Esophagus squamous epithelium (tissue), 5 donors: Measurements from ENCODE around the gene RGS8. TPM values are rescaled to one million over a fixed set of nuclear protein-coding genes. Genes with fewer than 3 reads are reported as not detected.

Source experiments
- DNase-seq: peaks from one replicate; lab custom pipeline; 2025; lab: John Stamatoyannopoulos, UW
- H3K27ac ChIP-seq, 4 donors: fragments of 200-600 bp; sonication (generic); one replicate each; pipeline ENCODE4 v1.5.1; 2016 to 2019; ENCODE audit warnings: mild to moderate bottlenecking in 1 of 4
- H3K27me3 ChIP-seq, 4 donors: fragments of 200-600 bp; sonication (generic); 1 replicate in 3 of 4; 2 replicates in 1 of 4; pipeline versions ENCODE4 v1.5.1 to v1.6.0; 2017 to 2021; ENCODE audit warnings: antibody characterized with exemption in 1 of 4
- H3K36me3 ChIP-seq, 3 donors: fragments of 200-600 bp; sonication (generic); one replicate each; pipeline ENCODE4 v1.5.1; 2016 to 2019
- H3K4me1 ChIP-seq, 3 donors: fragments of 200-600 bp; sonication (generic); one replicate each; pipeline ENCODE4 v1.5.1; 2017 to 2019
- H3K4me3 ChIP-seq, 4 donors: fragments of 200-600 bp; sonication (generic); 1 replicate in 3 of 4; 2 replicates in 1 of 4; pipeline ENCODE4 v1.5.1; 2016 to 2019; ENCODE audit warnings: mild to moderate bottlenecking in 2 of 4, moderate library complexity in 1 of 4
- H3K9me3 ChIP-seq, 3 donors: fragments of 200-600 bp; sonication (generic); one replicate each; pipeline ENCODE4 v1.5.1; 2016 to 2019
- CTCF ChIP-seq, 6 experiments: fragments of 450-650 bp in 4 of 6; fragments of 200-600 bp in 2 of 6; sonication (generic) in 2 of 6; IDR thresholded peaks; one replicate each; pipeline ENCODE4 v1.5.1; 2016 to 2019; ENCODE audit warnings: antibody characterized with exemption in 6 of 6, mild to moderate bottlenecking in 4 of 6, moderate library complexity in 4 of 6
- POLR2A ChIP-seq, 4 donors: fragments of 450-650 bp; IDR thresholded peaks; one replicate each; pipeline ENCODE4 v1.6.1; 2017; ENCODE audit warnings: antibody characterized with exemption in 4 of 4, mild to moderate bottlenecking in 4 of 4, moderate library complexity in 3 of 4
- WGBS, 2 donors: methylation state at CpG; one replicate each; pipeline ENCODE4 v1.1.5; 2018; 5-methylcytosine and 5-hydroxymethylcytosine counted together
- intact Hi-C: fragments of 100-400 bp; cut with DNase I; formaldehyde crosslinking; loops from one replicate; pipeline ENCODE4 v1.15.0; 2022
- total RNA-seq, 4 donors: library from RNA; depleted of rRNA; stranded (reverse); fragments of >200 nt; gene quantifications; one replicate each; pipeline ENCODE4 v1.1.0, GENCODE V29; 2016
- donor health status: DM: yes; HTN: yes; CAD: no.

Gene RGS8
- total RNA-seq, 4 donors from 2014 or later = not detected

DNA sequence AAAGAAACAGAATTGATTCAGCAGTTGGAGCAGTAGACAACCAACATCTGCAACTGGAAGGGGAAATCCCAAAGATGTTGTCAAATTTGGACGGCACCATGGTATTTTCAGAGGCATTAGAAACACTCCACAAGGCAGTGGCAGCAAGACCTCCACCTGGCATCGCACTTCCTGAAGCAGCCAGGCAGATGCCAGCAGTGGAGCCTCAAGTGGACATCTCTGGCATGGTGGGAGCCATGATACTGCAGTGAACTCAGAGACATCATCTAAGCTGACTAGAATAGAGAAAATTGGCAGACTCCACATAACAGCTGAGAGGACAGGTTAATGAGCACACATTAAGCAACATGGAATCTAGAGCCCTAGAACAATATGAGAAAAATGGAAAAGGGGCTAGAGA is 33.9 kb upstream of the RGS8 start:
- Histone ChIP-seq H3K9me3 (no peaks in the 10 kb centered on the region), H3K4me3 (no peak overlapping the region), H3K27ac (no peak overlapping the region), H3K4me1 (no peaks in the 10 kb centered on the region), H3K27me3 (no peaks in the 10 kb centered on the region), H3K36me3 (no peaks in the 10 kb centered on the region)
- TF ChIP-seq CTCF (IDR thresholded peaks at IDR 0.05) (no peak), POLR2A (IDR thresholded peaks at IDR 0.05) (no peak)
- 63 to 92% methylated on average over 2 of the region's 2 CpGs for WGBS, 2 donors
- DNase-seq = no peak
- intact Hi-C loops = no loop called here

- no peaks in the 10 kb centered on the region for H3K27me3 ChIP-seq
- TF ChIP-seq POLR2A (IDR thresholded peaks at IDR 0.05) (no peak), CTCF (IDR thresholded peaks at IDR 0.05) (no peak)
- 59 to 66% methylated on average over 4 of the region's 4 CpGs for WGBS, 2 donors
- no peak overlapping the region for H3K4me3 ChIP-seq
- H3K27ac ChIP-seq = no peak overlapping the region
- no peaks in the 10 kb centered on the region for H3K9me3 ChIP-seq
- no peak for DNase-seq
- no peaks in the 10 kb centered on the region for H3K36me3 ChIP-seq
- intact Hi-C loops = no loop called here
- no peaks in the 10 kb centered on the region for H3K4me1 ChIP-seq
These were observed 32.6 kb upstream of the RGS8 start for GRCh38 chr1:182716740-182717720.

- TF ChIP-seq CTCF (IDR thresholded peaks at IDR 0.05) (no peak), POLR2A (IDR thresholded peaks at IDR 0.05) (no peak)
- DNase-seq = no peak
- no peak overlapping the region for H3K27ac ChIP-seq
- no peaks in the 10 kb centered on the region for H3K36me3 ChIP-seq
- H3K4me3 ChIP-seq = no peak overlapping the region
- no peaks in the 10 kb centered on the region for H3K9me3 ChIP-seq
- no peaks in the 10 kb centered on the region for H3K27me3 ChIP-seq
- WGBS, 2 donors = 55 to 58% methylated on average over 2 of the region's 2 CpGs
- intact Hi-C loops = no loop called here
- H3K4me1 ChIP-seq = no peaks in the 10 kb centered on the region
These were observed 31.1 kb upstream of the RGS8 start for GRCh38 chr1:182715531-182715930.

GRCh38 chr1:182714546-182714945 is 30.2 kb upstream of the RGS8 start:
- Histone ChIP-seq H3K4me3 (no peak overlapping the region), H3K9me3 (no peaks in the 10 kb centered on the region), H3K27ac (no peak overlapping the region), H3K36me3 (no peaks in the 10 kb centered on the region), H3K27me3 (no peaks in the 10 kb centered on the region), H3K4me1 (no peaks in the 10 kb centered on the region)
- DNase-seq = no peak
- 60 to 85% methylated on average over 2 of the region's 2 CpGs for WGBS, 2 donors
- no peak for TF ChIP-seq CTCF (IDR thresholded peaks at IDR 0.05)
- TF ChIP-seq POLR2A (IDR thresholded peaks at IDR 0.05) = no peak
- intact Hi-C loops = no loop called here

GRCh38 chr1:182713939-182714338 is 29.6 kb upstream of the RGS8 start:
- no peaks in the 10 kb centered on the region for H3K4me1 ChIP-seq
- TF ChIP-seq POLR2A (IDR thresholded peaks at IDR 0.05) = no peak
- no peak for TF ChIP-seq CTCF (IDR thresholded peaks at IDR 0.05)
- no peak overlapping the region for H3K4me3 ChIP-seq
- 79 to 82% methylated on average over 3 of the region's 3 CpGs for WGBS, 2 donors
- no peaks in the 10 kb centered on the region for H3K36me3 ChIP-seq
- intact Hi-C loops = no loop called here
- DNase-seq = no peak
- H3K27me3 ChIP-seq = no peaks in the 10 kb centered on the region
- no peaks in the 10 kb centered on the region for H3K9me3 ChIP-seq
- H3K27ac ChIP-seq = no peak overlapping the region
